HUES64 (cell line): Measurements from ENCODE around the gene GRIN2D.

Source experiments
- H3K27ac ChIP-seq: 2 replicates; pipeline ENCODE4 v1.7.0; 2013; ENCODE audit warnings: low read depth, low read length, inconsistent platforms
- H3K27me3 ChIP-seq: 2 replicates; pipeline ENCODE4 v1.6.1; 2013; ENCODE audit warnings: mild to moderate bottlenecking, low read length; ENCODE audit not compliant: insufficient read depth
- H3K36me3 ChIP-seq: 2 replicates; pipeline ENCODE4 v1.6.1; 2013; ENCODE audit warnings: mild to moderate bottlenecking, low read length; ENCODE audit not compliant: insufficient read depth
- H3K4me1 ChIP-seq: 2 replicates; pipeline ENCODE4 v1.6.1; 2013; ENCODE audit warnings: mild to moderate bottlenecking, low read length, moderate library complexity; ENCODE audit not compliant: insufficient read depth
- H3K4me3 ChIP-seq: 2 replicates; pipeline ENCODE4 v1.5.1; 2013; ENCODE audit warnings: mild to moderate bottlenecking, low read length, moderate library complexity
- H3K9ac ChIP-seq: 2 replicates; pipeline ENCODE4 v1.6.1; 2013; ENCODE audit warnings: mild to moderate bottlenecking, low read depth, low read length
- H3K9me3 ChIP-seq: 2 replicates; pipeline ENCODE4 v1.6.1; 2013; ENCODE audit warnings: low read depth, low read length; ENCODE audit not compliant: insufficient read depth
- WGBS: fragments of 150-250, 120-280 bp; methylation state at CpG from one replicate; pipeline ENCODE4 v1.1.7; 2013; ENCODE audit warnings: missing lambda C conversion rate; 5-methylcytosine and 5-hydroxymethylcytosine counted together

Gene GRIN2D

GRCh38 chr19:48419158-48419920 lies 25.9 kb downstream of the GRIN2D start:
- H3K27ac ChIP-seq, result no peak overlapping the region
- no peaks in the 10 kb centered on the region for H3K9me3 ChIP-seq
- H3K36me3 ChIP-seq, result peaks cover 5% of the 10 kb centered on the region; the same call in 1 of the 2 replicates
- no peaks in the 10 kb centered on the region for H3K27me3 ChIP-seq
- H3K4me1 ChIP-seq, result no peaks in the 10 kb centered on the region
- no peak overlapping the region for H3K4me3 ChIP-seq
- no peak overlapping the region for H3K9ac ChIP-seq
- 66% methylated on average over 29 of the region's 31 CpGs for WGBS

- no peak overlapping the region for H3K9ac ChIP-seq
- H3K36me3 ChIP-seq, result peaks cover 2% of the 10 kb centered on the region; the same call in 1 of the 2 replicates
- H3K27ac ChIP-seq, result no peak overlapping the region
- no peak overlapping the region for H3K4me3 ChIP-seq
- 88% methylated on average over 16 of the region's 16 CpGs for WGBS
- H3K27me3 ChIP-seq, result no peaks in the 10 kb centered on the region
- peaks cover 6% of the 10 kb centered on the region for H3K4me1 ChIP-seq
- H3K9me3 ChIP-seq, result no peaks in the 10 kb centered on the region
Observed at GRCh38 chr19:48421548-48421947, 28.1 kb downstream of the GRIN2D start.

- 35% methylated on average over 8 of the region's 8 CpGs for WGBS
- Histone ChIP-seq H3K9ac (peak overlapping the region; percentile 59; the same call in 1 of the 2 replicates), H3K27me3 (no peaks in the 10 kb centered on the region), H3K9me3 (no peaks in the 10 kb centered on the region), H3K36me3 (no peaks in the 10 kb centered on the region; the same call in 1 of the 2 replicates), H3K4me1 (peaks cover 6% of the 10 kb centered on the region), H3K4me3 (peak overlapping the region; percentile 5; the same call in 1 of the 2 replicates), H3K27ac (peak overlapping the region; percentile 74)
Observed at GRCh38 chr19:48424694-48425219, 31.3 kb downstream of the GRIN2D start.

GRCh38 chr19:48428670-48429069 lies 35.2 kb downstream of the GRIN2D start:
- peaks cover 6% of the 10 kb centered on the region for H3K4me1 ChIP-seq
- no peak overlapping the region for H3K4me3 ChIP-seq
- H3K9me3 ChIP-seq, result no peaks in the 10 kb centered on the region; the same call in 1 of the 2 replicates
- H3K36me3 ChIP-seq, result no peaks in the 10 kb centered on the region
- no peak overlapping the region for H3K27ac ChIP-seq
- H3K9ac ChIP-seq, result no peak overlapping the region
- 100% methylated on average over 1 of the region's 1 CpG for WGBS
- H3K27me3 ChIP-seq, result no peaks in the 10 kb centered on the region

GRCh38 chr19:48433337-48433736 lies 39.9 kb downstream of the GRIN2D start:
- H3K4me1 ChIP-seq, result no peaks in the 10 kb centered on the region
- H3K36me3 ChIP-seq, result no peaks in the 10 kb centered on the region
- 77% methylated on average over 7 of the region's 8 CpGs for WGBS

GRCh38 chr19:48436586-48436985 lies 43.1 kb downstream of the GRIN2D start:
- Histone ChIP-seq H3K27me3 (peaks cover 4% of the 10 kb centered on the region), H3K36me3 (no peaks in the 10 kb centered on the region), H3K9me3 (no peaks in the 10 kb centered on the region), H3K4me1 (no peaks in the 10 kb centered on the region), H3K27ac (no peak overlapping the region), H3K9ac (no peak overlapping the region), H3K4me3 (no peak overlapping the region)
- WGBS, result 89% methylated on average over 5 of the region's 5 CpGs

More at GRCh38 chr19:48433337-48433736, 39.9 kb downstream of the GRIN2D start:
- H3K27ac ChIP-seq, result no peak overlapping the region
- H3K27me3 ChIP-seq, result no peaks in the 10 kb centered on the region
- no peak overlapping the region for H3K9ac ChIP-seq
- H3K9me3 ChIP-seq, result no peaks in the 10 kb centered on the region; the same call in 1 of the 2 replicates
- no peak overlapping the region for H3K4me3 ChIP-seq

GRCh38 chr19:48441360-48442050 lies 48.0 kb downstream of the GRIN2D start:
- H3K27ac ChIP-seq, result no peak overlapping the region
- 94% methylated on average over 18 of the region's 20 CpGs for WGBS
- peaks cover 8% of the 10 kb centered on the region for H3K4me1 ChIP-seq
- H3K9me3 ChIP-seq, result no peaks in the 10 kb centered on the region
- H3K27me3 ChIP-seq, result peaks cover 33% of the 10 kb centered on the region
- H3K36me3 ChIP-seq, result 0 out of 2 replicates have a peak, but pooled peaks cover under 1% of the 10 kb centered on the region
- H3K4me3 ChIP-seq, result no peak overlapping the region
- no peak overlapping the region for H3K9ac ChIP-seq

GRCh38 chr19:48442116-48443035 lies 48.9 kb downstream of the GRIN2D start:
- Histone ChIP-seq H3K9me3 (no peaks in the 10 kb centered on the region), H3K27ac (no peak overlapping the region), H3K27me3 (peaks cover 33% of the 10 kb centered on the region), H3K36me3 (peaks cover 6% of the 10 kb centered on the region), H3K4me1 (peaks cover 8% of the 10 kb centered on the region), H3K4me3 (no peak overlapping the region), H3K9ac (no peak overlapping the region)
- WGBS, result 66% methylated on average over 94 of the region's 94 CpGs

- Histone ChIP-seq H3K27ac (no peak overlapping the region), H3K9ac (no peak overlapping the region), H3K36me3 (peaks cover 15% of the 10 kb centered on the region), H3K9me3 (no peaks in the 10 kb centered on the region), H3K4me3 (peak overlapping the region; percentile 28; the same call in 1 of the 2 replicates), H3K27me3 (peaks cover 33% of the 10 kb centered on the region), H3K4me1 (peaks cover 8% of the 10 kb centered on the region)
- WGBS, result 58% methylated on average over 60 of the region's 60 CpGs
Observed at GRCh38 chr19:48443256-48443655, 49.8 kb downstream of the GRIN2D start.
